H1 (cell line): ENCODE data around the gene C1orf21. TPM values are rescaled to one million over a fixed set of nuclear protein-coding genes. Genes with fewer than 3 reads are reported as not detected.

ENCODE experiments used
- CTCF ChIA-PET: fragments of 300-600 bp; sonication (Branson Sonifier 250); formaldehyde crosslinking; loops from one replicate; lab custom pipeline; 2021; ENCODE audit not compliant: partially characterized antibody; lab: Charles Lee
- POLR2A ChIA-PET: fragments of 300-600 bp; sonication (Branson Sonifier 250); formaldehyde crosslinking; loops from one replicate; lab custom pipeline; 2021; ENCODE audit warnings: inconsistent platforms; ENCODE audit not compliant: partially characterized antibody; lab: Charles Lee
- DNase-seq, 2 experiments: peaks; one replicate each; pipeline versions ENCODE4 v3.0.0 to v3.0.0-alpha.2; 2010 to 2022; ENCODE audit warnings: low spot score in 2 of 2, low read depth in 1 of 2, mixed read lengths in 1 of 2
- FAIRE-seq: peaks from 2 replicates; lab custom pipeline; 2011; peaks lifted over from hg19 to GRCh38; lab: Jason Lieb, UNC
- H2AFZ ChIP-seq: 2 replicates; pipeline ENCODE4 v1.8.1; 2012; ENCODE audit warnings: low read length, inconsistent platforms
- H2AK5ac ChIP-seq: 2 replicates; pipeline ENCODE4 v1.6.1; 2013; ENCODE audit warnings: low read depth, low read length
- H2BK120ac ChIP-seq: replicated peaks from 2 replicates; pipeline ENCODE3; 2013; ENCODE audit warnings: low read depth, low read length, inconsistent platforms
- H2BK12ac ChIP-seq: 2 replicates; pipeline ENCODE4 v1.6.1; 2013; ENCODE audit warnings: low read depth, low read length
- H2BK15ac ChIP-seq: 2 replicates; pipeline ENCODE4 v1.6.1; 2013; ENCODE audit warnings: low read length
- H2BK20ac ChIP-seq: 2 replicates; pipeline ENCODE4 v1.6.1; 2013; ENCODE audit warnings: low read length
- H2BK5ac ChIP-seq: 2 replicates; pipeline ENCODE4 v1.6.1; 2013; ENCODE audit warnings: low read depth, low read length
- H3K14ac ChIP-seq: 2 replicates; pipeline ENCODE4 v1.6.1; 2013; ENCODE audit warnings: inconsistent platforms; ENCODE audit not compliant: insufficient read length
- H3K18ac ChIP-seq: 2 replicates; pipeline ENCODE4 v1.6.1; 2013; ENCODE audit warnings: low read length; ENCODE audit errors: extremely low read depth
- H3K23ac ChIP-seq: 2 replicates; pipeline ENCODE4 v1.6.1; 2013; ENCODE audit warnings: inconsistent platforms; ENCODE audit not compliant: insufficient read length
- H3K23me2 ChIP-seq: 2 replicates; pipeline ENCODE4 v1.6.1; 2013; ENCODE audit warnings: low read depth, low read length
- H3K27ac ChIP-seq: 2 replicates; pipeline ENCODE4 v1.6.1; 2011; ENCODE audit warnings: low read depth, low read length, inconsistent platforms
- H3K27me3 ChIP-seq, 4 experiments: replicated peaks in 1 of 4; 1 replicate in 1 of 4; 2 replicates in 3 of 4; pipeline versions ENCODE4 v1.6.1 to v1.8.1; 2011 to 2013; ENCODE audit warnings: low read length in 3 of 4, mild to moderate bottlenecking in 3 of 4, inconsistent platforms in 2 of 4, mixed read lengths in 2 of 4, moderate library complexity in 1 of 4; ENCODE audit not compliant: control insufficient read depth in 3 of 4, insufficient read depth in 3 of 4; ENCODE audit errors: extremely low read depth in 1 of 4
- H3K36me3 ChIP-seq, 4 experiments: 2 replicates each; pipeline versions ENCODE4 v1.6.1 to v1.8.1; 2011 to 2013; ENCODE audit warnings: mild to moderate bottlenecking in 4 of 4, low read length in 3 of 4, moderate library complexity in 2 of 4, control low read depth in 1 of 4, inconsistent platforms in 1 of 4; ENCODE audit not compliant: insufficient read depth in 4 of 4, control insufficient read depth in 2 of 4
- H3K4ac ChIP-seq: replicated peaks from 2 replicates; pipeline ENCODE3; 2013; ENCODE audit warnings: low read length, low read depth, mixed read lengths, inconsistent platforms; ENCODE audit not compliant: insufficient read length
- H3K4me1 ChIP-seq, 4 experiments: replicated peaks in 1 of 4; 1 replicate in 1 of 4; 2 replicates in 3 of 4; pipeline versions ENCODE4 v1.6.1 to v1.8.1; 2011 to 2013; ENCODE audit warnings: low read length in 3 of 4, inconsistent platforms in 2 of 4, mixed read lengths in 1 of 4; ENCODE audit not compliant: insufficient read depth in 4 of 4, control insufficient read depth in 3 of 4
- H3K4me2 ChIP-seq, 2 experiments: 2 replicates each; pipeline versions ENCODE4 v1.6.1 to v1.8.1; 2011 to 2013; ENCODE audit warnings: low read depth in 2 of 2, low read length in 2 of 2, control low read depth in 1 of 2, inconsistent platforms in 1 of 2, mild to moderate bottlenecking in 1 of 2; ENCODE audit not compliant: insufficient read depth in 1 of 2
- H3K4me3 ChIP-seq, 4 experiments: fragments of 200-600, 300-600 bp in 1 of 4; sonication (generic), shearing (Covaris generic), sonication (Bioruptor Twin) in 1 of 4; 2 replicates each; pipeline versions ENCODE4 v1.5.1 to v1.8.1; 2011 to 2016; ENCODE audit warnings: low read length in 4 of 4, low read depth in 3 of 4, control low read depth in 2 of 4, inconsistent platforms in 2 of 4, mild to moderate bottlenecking in 2 of 4, mixed read lengths in 1 of 4, moderate library complexity in 1 of 4; ENCODE audit not compliant: insufficient read depth in 2 of 4; ENCODE audit errors: extremely low read depth in 1 of 4
- H3K56ac ChIP-seq: replicated peaks from 2 replicates; pipeline ENCODE3; 2013; ENCODE audit warnings: low read depth, mild to moderate bottlenecking, mixed read lengths, low read length, inconsistent platforms; ENCODE audit not compliant: insufficient read length
- H3K79me1 ChIP-seq: 2 replicates; pipeline ENCODE4 v1.6.1; 2013; ENCODE audit warnings: low read depth, low read length, control low read depth
- H3K79me2 ChIP-seq, 2 experiments: 2 replicates each; pipeline versions ENCODE4 v1.6.1 to v1.8.1; 2012 to 2013; ENCODE audit warnings: low read length in 2 of 2, mild to moderate bottlenecking in 2 of 2, inconsistent platforms in 1 of 2; ENCODE audit not compliant: insufficient read depth in 2 of 2, control insufficient read depth in 1 of 2
- H3K9ac ChIP-seq, 4 experiments: replicated peaks in 1 of 4; 1 replicate in 1 of 4; 2 replicates in 3 of 4; pipeline versions ENCODE4 v1.6.1 to v1.8.1; 2011 to 2013; ENCODE audit warnings: low read depth in 3 of 4, low read length in 3 of 4, control low read depth in 2 of 4, mild to moderate bottlenecking in 2 of 4, moderate library complexity in 2 of 4, inconsistent platforms in 1 of 4; ENCODE audit errors: extremely low read depth in 1 of 4
- H3K9me3 ChIP-seq, 2 experiments: 2 replicates each; pipeline versions ENCODE4 v1.6.1 to v1.8.1; 2012 to 2013; ENCODE audit warnings: mild to moderate bottlenecking in 2 of 2, moderate library complexity in 2 of 2, control low read depth in 1 of 2, inconsistent platforms in 1 of 2, low read depth in 1 of 2, low read length in 1 of 2, mixed read lengths in 1 of 2; ENCODE audit not compliant: insufficient read depth in 2 of 2
- H4K20me1 ChIP-seq, 2 experiments: replicated peaks in 1 of 2; 2 replicates each; pipeline versions ENCODE3 to v1.8.1; 2011 to 2013; ENCODE audit warnings: inconsistent platforms in 2 of 2, low read length in 2 of 2, mild to moderate bottlenecking in 1 of 2; ENCODE audit not compliant: insufficient read depth in 2 of 2, control insufficient read depth in 1 of 2
- H4K5ac ChIP-seq: 2 replicates; pipeline ENCODE4 v1.6.1; 2013; ENCODE audit warnings: low read length, low read depth, mixed read lengths, inconsistent platforms; ENCODE audit not compliant: insufficient read length
- H4K8ac ChIP-seq: 2 replicates; pipeline ENCODE4 v1.8.0; 2013; ENCODE audit warnings: mild to moderate bottlenecking, moderate library complexity, low read length, inconsistent platforms; ENCODE audit not compliant: insufficient read depth; ENCODE audit errors: extremely low read depth
- H4K91ac ChIP-seq: replicated peaks from 2 replicates; pipeline ENCODE3; 2013; ENCODE audit warnings: low read length, mixed read lengths, inconsistent platforms; ENCODE audit not compliant: insufficient read length
- ATF2 ChIP-seq: IDR thresholded peaks from 2 replicates; pipeline ENCODE4 v1.6.1; 2012; ENCODE audit warnings: low read length, inconsistent platforms
- CHD2 ChIP-seq: IDR thresholded peaks from 2 replicates; pipeline ENCODE4 v1.6.1; 2012; ENCODE audit warnings: low read length, improper control_type of control experiment
- CTBP2 ChIP-seq: IDR thresholded peaks from 2 replicates; pipeline ENCODE4 v1.7.0; 2011; ENCODE audit warnings: borderline replicate concordance, mild to moderate bottlenecking, moderate library complexity, mixed read lengths, low read length; ENCODE audit not compliant: insufficient read depth, insufficient read length
- JUN ChIP-seq: IDR thresholded peaks from 2 replicates; pipeline ENCODE4 v1.6.1; 2011; ENCODE audit warnings: low read depth, mild to moderate bottlenecking, improper control_type of control experiment, low read length
- KDM5A ChIP-seq: fragments of 200-600 bp; IDR thresholded peaks from 2 replicates; pipeline ENCODE4 v1.7.1; 2012; ENCODE audit warnings: mild to moderate bottlenecking, low read length, inconsistent platforms, mixed read lengths
- MAFK ChIP-seq: IDR thresholded peaks from 2 replicates; pipeline ENCODE4 v1.6.1; 2012; ENCODE audit warnings: low read depth, mild to moderate bottlenecking, improper control_type of control experiment, low read length
- NRF1 ChIP-seq: IDR thresholded peaks from 2 replicates; pipeline ENCODE4 v1.6.1; 2011; ENCODE audit warnings: mild to moderate bottlenecking, low read depth, low read length, improper control_type of control experiment
- RXRA ChIP-seq: IDR thresholded peaks from 2 replicates; pipeline ENCODE4 v1.6.1; 2011; ENCODE audit warnings: low read depth, mild to moderate bottlenecking, low read length, moderate library complexity; ENCODE audit not compliant: insufficient read depth
- SIRT6 ChIP-seq: IDR thresholded peaks from one replicate; pipeline ENCODE4 v1.7.1; 2012; ENCODE audit warnings: low read length, inconsistent platforms
- SP4 ChIP-seq: IDR thresholded peaks from 2 replicates; pipeline ENCODE4 v1.6.1; 2012; ENCODE audit warnings: low read length, inconsistent platforms
- SRF ChIP-seq: IDR thresholded peaks from 2 replicates; pipeline ENCODE4 v1.6.1; 2011; ENCODE audit warnings: mild to moderate bottlenecking, low read depth, low read length, moderate library complexity
- TBP ChIP-seq: IDR thresholded peaks from 2 replicates; pipeline ENCODE4 v1.6.1; 2011; ENCODE audit warnings: low read depth, low read length, improper control_type of control experiment
- TCF12 ChIP-seq: IDR thresholded peaks from 2 replicates; pipeline ENCODE4 v1.6.1; 2011; ENCODE audit warnings: low read depth, mild to moderate bottlenecking, low read length
- TEAD4 ChIP-seq: IDR thresholded peaks from 2 replicates; pipeline ENCODE4 v1.6.1; 2012; ENCODE audit warnings: low read depth, low read length, inconsistent platforms, mixed read lengths
- WGBS, 2 experiments: shearing (Covaris generic) in 1 of 2; methylation state at CpG; one replicate each; pipeline versions ENCODE4 v1.1.6 to v1.1.7; 2013 to 2015; ENCODE audit warnings: low lambda C conversion rate in 2 of 2, mixed read lengths in 2 of 2, inconsistent platforms in 1 of 2, low coverage in 1 of 2, missing lambda C conversion rate in 1 of 2; ENCODE audit not compliant: insufficient replicate concordance in 2 of 2, insufficient coverage in 1 of 2, insufficient read length in 1 of 2; ENCODE audit errors: extremely low coverage in 1 of 2, missing lambda C conversion rate in 1 of 2; 5-methylcytosine and 5-hydroxymethylcytosine counted together
- polyA plus RNA-seq, 7 experiments: library from polyadenylated mRNA; depleted of rRNA in 3 of 7; stranded (reverse) in 5 of 7; unstranded in 2 of 7; fragments of >200 nt in 5 of 7; fragments of 200-250 nt in 2 of 7; gene quantifications; 1 replicate in 5 of 7; 2 replicates in 1 of 7; 4 replicates in 1 of 7; pipeline versions ENCODE4 v1.2.1 to v1.2.3, GENCODE V29; 2011 to 2013; ENCODE audit warnings: missing spikeins in 2 of 7, mixed read lengths in 2 of 7
- total RNA-seq: library from RNA; stranded (reverse); fragmentation: NEBNext Ultra II Directional; extraction: Animal tissue kit (Norgen Biotek cat#: 25700); gene quantifications from 2 replicates; pipeline ENCODE4 v1.2.1, GENCODE V29; 2021

The C1orf21 gene
- total and polyA plus RNA-seq, 2 of the 8 experiments (the other 6 are each of a cell fraction or from before 2014, with no cell fraction given): 16.6 to 51.0 TPM

- peaks cover 0 to 5% (median 0%) of the 10 kb centered on the region in 4 experiments; a peak in 1 of 8 replicates for H3K36me3 ChIP-seq
- H3K14ac ChIP-seq: no peak overlapping the region
- no peak overlapping the region for H2AK5ac ChIP-seq
- CTCF ChIA-PET: interaction anchor here (0.8 to 1.9 kb wide), 3 partner anchors 11 to 404 kb away, joined by 3 to 5 read pairs (median 3); no protein-coding TSS in a partner anchor
- H4K91ac ChIP-seq: no peak overlapping the region
- H3K4me3 ChIP-seq: no peak overlapping the region
- no peaks in the 10 kb centered on the region for H3K27me3 ChIP-seq
- WGBS, 2 experiments: 87% methylated on average over 2 of the region's 2 CpGs; no CpG with 5 or more reads in 1 of the 2 experiments
- no peak overlapping the region for H4K8ac ChIP-seq
- no peak overlapping the region for H3K9ac ChIP-seq
- FAIRE-seq (no peak), DNase-seq (no peak)
- H4K5ac ChIP-seq: no peak overlapping the region
- H3K27ac ChIP-seq: no peak overlapping the region
- H3K23ac ChIP-seq: no peak overlapping the region
- H3K4ac ChIP-seq: no peak overlapping the region
- no peaks in the 10 kb centered on the region for H3K4me1 ChIP-seq
- H2BK5ac ChIP-seq: no peak overlapping the region
- peaks cover 3% of the 10 kb centered on the region; the same call in 1 of the 2 replicates for H3K23me2 ChIP-seq
- H3K9me3 ChIP-seq: no peaks in the 10 kb centered on the region
- no peak overlapping the region for H2BK120ac ChIP-seq
- H3K4me2 ChIP-seq: no peak overlapping the region
- H2BK15ac ChIP-seq: no peak overlapping the region
- H3K79me1 ChIP-seq: no peaks in the 10 kb centered on the region; the same call in 1 of the 2 replicates
- H2BK12ac ChIP-seq: no peak overlapping the region
- no peak overlapping the region for H2AFZ ChIP-seq
- POLR2A ChIA-PET: no interaction called here
- H3K79me2 ChIP-seq: no peaks in the 10 kb centered on the region; a peak in 1 of 4 replicates
- H3K56ac ChIP-seq: no peak overlapping the region
- no peak overlapping the region for H2BK20ac ChIP-seq
- no peaks in the 10 kb centered on the region for H4K20me1 ChIP-seq
- no peak overlapping the region for H3K18ac ChIP-seq
- TF ChIP-seq RXRA (no peak), JUN (no peak), CHD2 (no peak), SP4 (no peak), SRF (no peak), MAFK (no peak), ATF2 (no peak), TBP (no peak), TEAD4 (no peak), TCF12 (no peak), SIRT6 (no peak), KDM5A (no peak), CTBP2 (no peak), NRF1 (no peak)
These were observed 181.3 kb downstream of the C1orf21 start for GRCh38 chr1:184568148-184568547.
